Measurements from ENCODE around the gene MRPL51.
A peak's percentile ranks its signal among the peaks of the same experiment; 100 is the strongest.

MRPL51 gene

GRCh38 chr12:6492838-6493496, at the start of gene MRPL51:
TSS of gene MRPL51 (minus strand) at chr12:6493262. CDS start at chr12:6493136, 126 bp downstream.
- DNase-seq (ENCODE audit: low read depth in 1 of 2, low spot score in 1 of 2) = peak; percentile 91 to 97

- DNase-seq (ENCODE audit: low read depth in 1 of 2, low spot score in 1 of 2) = no peak
These were observed 49.3 kb upstream of the MRPL51 start for GRCh38 chr12:6542209-6543009.

GRCh38 chr12:6541371-6542165, 48.5 kb upstream of the MRPL51 start:
- no peak for DNase-seq (ENCODE audit: low read depth in 1 of 2, low spot score in 1 of 2)

GRCh38 chr12:6540181-6540877, 47.3 kb upstream of the MRPL51 start:
- peak in 1 of 2 donors; percentile 45 for DNase-seq (ENCODE audit: low read depth in 1 of 2, low spot score in 1 of 2)

GRCh38 chr12:6539707-6540134, 46.7 kb upstream of the MRPL51 start:
- DNase-seq (ENCODE audit: low read depth in 1 of 2, low spot score in 1 of 2) = no peak

- no peak for DNase-seq (ENCODE audit: low read depth in 1 of 2, low spot score in 1 of 2)
These were observed 46.2 kb upstream of the MRPL51 start for GRCh38 chr12:6539314-6539682.

GRCh38 chr12:6538420-6539313, 45.6 kb upstream of the MRPL51 start:
- no peak for DNase-seq (ENCODE audit: low read depth in 1 of 2, low spot score in 1 of 2)

- peak; percentile 73 to 79 for DNase-seq (ENCODE audit: low read depth in 1 of 2, low spot score in 1 of 2)
These were observed 44.7 kb upstream of the MRPL51 start for GRCh38 chr12:6537580-6538419.

- no peak for DNase-seq (ENCODE audit: low read depth in 1 of 2, low spot score in 1 of 2)
These were observed 44.0 kb upstream of the MRPL51 start for GRCh38 chr12:6536894-6537579.

- no peak for DNase-seq (ENCODE audit: low read depth in 1 of 2, low spot score in 1 of 2)
These were observed 43.1 kb upstream of the MRPL51 start for GRCh38 chr12:6535960-6536847.

- no peak for DNase-seq (ENCODE audit: low read depth in 1 of 2, low spot score in 1 of 2)
These were observed 42.6 kb upstream of the MRPL51 start for GRCh38 chr12:6535697-6535946.

GRCh38 chr12:6534945-6535696, 42.1 kb upstream of the MRPL51 start:
- DNase-seq (ENCODE audit: low read depth in 1 of 2, low spot score in 1 of 2) = peak; percentile 48 to 64

- DNase-seq (ENCODE audit: low read depth in 1 of 2, low spot score in 1 of 2) = no peak
These were observed 41.6 kb upstream of the MRPL51 start for GRCh38 chr12:6534695-6534944.

- peak; percentile 70 to 79 for DNase-seq (ENCODE audit: low read depth in 1 of 2, low spot score in 1 of 2)
These were observed 41.0 kb upstream of the MRPL51 start, which contains the start of gene GAPDH for GRCh38 chr12:6533923-6534694. TSS of gene GAPDH (plus strand) at chr12:6534517. CDS start at chr12:6534833, 316 bp downstream.

- DNase-seq (ENCODE audit: low read depth in 1 of 2, low spot score in 1 of 2) = no peak
These were observed 40.5 kb upstream of the MRPL51 start for GRCh38 chr12:6533653-6533922.

GRCh38 chr12:6532927-6533652, 40.0 kb upstream of the MRPL51 start:
- DNase-seq (ENCODE audit: low read depth in 1 of 2, low spot score in 1 of 2) = no peak

Measured in activated T-helper 1 cell treated with anti-CD3 and anti-CD28 coated beads, Interleukin-2, amount 50 U/mL, for 16 hours (primary cell).